Testis (tissue), 2 donors: ENCODE results near the gene CELSR1.

Experiments used
- CTCF ChIP-seq, 3 experiments: fragments of 450-650 bp in 2 of 3; fragments of 200-600 bp in 1 of 3; sonication (generic) in 1 of 3; IDR thresholded peaks; one replicate each; pipeline ENCODE4 v1.5.1; 2016 to 2019; ENCODE audit warnings: antibody characterized with exemption in 3 of 3, mild to moderate bottlenecking in 2 of 3, moderate library complexity in 1 of 3
- POLR2A ChIP-seq: fragments of 450-650 bp; IDR thresholded peaks from one replicate; pipeline ENCODE4 v1.6.1; 2017; ENCODE audit warnings: antibody characterized with exemption, mild to moderate bottlenecking, moderate library complexity

GRCh38 chr22:46439111-46439510, 98.3 kb downstream of the CELSR1 start:
- TF ChIP-seq CTCF (IDR thresholded peaks at IDR 0.05) (no peak), POLR2A (no peak)
